Endothelial cell of umbilical vein (primary cell): ENCODE results near the gene INHBE.

Experiments
- EZH2 ChIP-seq: IDR thresholded peaks from 2 replicates; pipeline ENCODE4 v1.6.1; 2012; ENCODE audit warnings: borderline replicate concordance, low read depth, mild to moderate bottlenecking, moderate library complexity, low read length, inconsistent platforms; ENCODE audit not compliant: severe bottlenecking
- POLR2A ChIP-seq: IDR thresholded peaks from 2 replicates; pipeline ENCODE4 v1.6.1; 2012; ENCODE audit warnings: low read depth, mild to moderate bottlenecking, control low read depth, low read length
- POLR2AphosphoS5 ChIP-seq: IDR thresholded peaks from 2 replicates; pipeline ENCODE4 v1.6.1; 2012; ENCODE audit warnings: low read depth, mild to moderate bottlenecking, control low read depth, low read length, moderate library complexity; ENCODE audit not compliant: insufficient read depth
- TF ChIP-seq, protein P1 (sequence below), 2 donors: IDR thresholded peaks; 1 replicate in 1 of 2; 2 replicates in 1 of 2; pipeline ENCODE4 v1.5.1; 2011; ENCODE audit warnings: low read length in 2 of 2, mild to moderate bottlenecking in 2 of 2, moderate library complexity in 2 of 2, control low read depth in 1 of 2, inconsistent platforms in 1 of 2, low read depth in 1 of 2; ENCODE audit not compliant: insufficient read depth in 1 of 2; ENCODE audit errors: extremely low read depth in 1 of 2

DNA sequence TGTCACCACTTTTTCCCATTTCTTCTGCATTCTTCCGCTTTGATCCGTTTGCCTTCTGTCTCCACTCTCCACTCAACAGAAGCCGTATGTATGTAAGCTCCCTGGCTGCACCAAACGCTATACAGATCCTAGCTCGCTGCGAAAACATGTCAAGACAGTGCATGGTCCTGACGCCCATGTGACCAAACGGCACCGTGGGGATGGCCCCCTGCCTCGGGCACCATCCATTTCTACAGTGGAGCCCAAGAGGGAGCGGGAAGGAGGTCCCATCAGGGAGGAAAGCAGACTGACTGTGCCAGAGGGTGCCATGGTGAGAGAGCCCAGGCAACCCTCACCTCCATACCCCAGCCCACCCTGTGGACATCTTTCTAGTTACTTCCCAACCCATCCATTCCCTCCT lies 12.8 kb downstream of the INHBE start:
- TF ChIP-seq EZH2 (no peak), POLR2A (no peak), POLR2AphosphoS5 (no peak)
- TF ChIP-seq, protein P1, sequence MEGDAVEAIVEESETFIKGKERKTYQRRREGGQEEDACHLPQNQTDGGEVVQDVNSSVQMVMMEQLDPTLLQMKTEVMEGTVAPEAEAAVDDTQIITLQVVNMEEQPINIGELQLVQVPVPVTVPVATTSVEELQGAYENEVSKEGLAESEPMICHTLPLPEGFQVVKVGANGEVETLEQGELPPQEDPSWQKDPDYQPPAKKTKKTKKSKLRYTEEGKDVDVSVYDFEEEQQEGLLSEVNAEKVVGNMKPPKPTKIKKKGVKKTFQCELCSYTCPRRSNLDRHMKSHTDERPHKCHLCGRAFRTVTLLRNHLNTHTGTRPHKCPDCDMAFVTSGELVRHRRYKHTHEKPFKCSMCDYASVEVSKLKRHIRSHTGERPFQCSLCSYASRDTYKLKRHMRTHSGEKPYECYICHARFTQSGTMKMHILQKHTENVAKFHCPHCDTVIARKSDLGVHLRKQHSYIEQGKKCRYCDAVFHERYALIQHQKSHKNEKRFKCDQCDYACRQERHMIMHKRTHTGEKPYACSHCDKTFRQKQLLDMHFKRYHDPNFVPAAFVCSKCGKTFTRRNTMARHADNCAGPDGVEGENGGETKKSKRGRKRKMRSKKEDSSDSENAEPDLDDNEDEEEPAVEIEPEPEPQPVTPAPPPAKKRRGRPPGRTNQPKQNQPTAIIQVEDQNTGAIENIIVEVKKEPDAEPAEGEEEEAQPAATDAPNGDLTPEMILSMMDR (IDR thresholded peaks at IDR 0.05; ENCODE audit: extremely low read depth in 1 of 2, insufficient read depth in 1 of 2, low read depth in 1 of 2, low read length in 2 of 2), result no peak
